Stimulated activated CD4-positive, alpha-beta T cell treated with anti-CD3 and anti-CD28 coated beads, Interleukin-1b, Interleukin-23, amount 100 ng/mL, for 1 hour (primary cell): ENCODE data around the gene ZGPAT.
"Not testable (repeated sequence)": the region's sequence is repeated elsewhere in the genome, so short reads cannot be mapped to it uniquely, and the experiment has no call there.

Source experiments
- DNase-seq, 2 donors: peaks; one replicate each; pipeline ENCODE4 v3.0.0-alpha.2; 2020; ENCODE audit warnings: low read depth in 2 of 2

ZGPAT gene

GRCh38 chr20:63707558-63708300 is at the start of gene ZGPAT, which contains the start of gene ARFRP1:
TSS of gene ZGPAT (plus strand) at chr20:63708039. CDS start at chr20:63708581, 542 bp downstream.
TSS of gene ARFRP1 (minus strand) at chr20:63707976. CDS start at chr20:63707091, 885 bp downstream.
- DNase-seq = peak; percentile 77 to 81

- no peak for DNase-seq
These were observed 49.1 kb upstream of the ZGPAT start for GRCh38 chr20:63658749-63659187.

GRCh38 chr20:63659370-63659769 is 48.5 kb upstream of the ZGPAT start:
- DNase-seq = no peak

GRCh38 chr20:63660174-63660573 is 47.7 kb upstream of the ZGPAT start:
- not testable (repeated sequence) for DNase-seq

GRCh38 chr20:63660622-63661021 is 47.2 kb upstream of the ZGPAT start:
- DNase-seq = no peak

- DNase-seq = no peak
These were observed 46.7 kb upstream of the ZGPAT start for GRCh38 chr20:63661108-63661507.

GRCh38 chr20:63661959-63662812 is 45.7 kb upstream of the ZGPAT start:
- no peak for DNase-seq

GRCh38 chr20:63662813-63663189 is 45.0 kb upstream of the ZGPAT start:
- DNase-seq = no peak

GRCh38 chr20:63663332-63664066 is 44.3 kb upstream of the ZGPAT start:
- no peak for DNase-seq

- DNase-seq = no peak
These were observed 43.5 kb upstream of the ZGPAT start for GRCh38 chr20:63664143-63664851.

GRCh38 chr20:63664861-63665594 is 42.8 kb upstream of the ZGPAT start:
- DNase-seq = no peak

- no peak for DNase-seq
These were observed 42.1 kb upstream of the ZGPAT start for GRCh38 chr20:63665708-63666107.

GRCh38 chr20:63667858-63668257 is 40.0 kb upstream of the ZGPAT start:
- no peak for DNase-seq

- DNase-seq = no peak
These were observed 39.5 kb upstream of the ZGPAT start for GRCh38 chr20:63668351-63668750.

GRCh38 chr20:63671695-63672094 is 36.1 kb upstream of the ZGPAT start:
- not testable (repeated sequence) for DNase-seq

- no peak for DNase-seq
These were observed 35.2 kb upstream of the ZGPAT start for GRCh38 chr20:63672666-63673065.

GRCh38 chr20:63673951-63674350 is 33.9 kb upstream of the ZGPAT start:
- DNase-seq = no peak

- DNase-seq = no peak
These were observed 32.0 kb upstream of the ZGPAT start for GRCh38 chr20:63675681-63676368.

GRCh38 chr20:63678071-63678470 is 29.8 kb upstream of the ZGPAT start:
- no peak for DNase-seq
